Astrocyte (in vitro differentiated cells and primary cell): ENCODE measurements around the gene C2orf68. TPM values are rescaled to one million over a fixed set of nuclear protein-coding genes. Genes with fewer than 3 reads are reported as not detected.

Experiments
- DNase-seq: peaks from one replicate; pipeline ENCODE4 v3.0.0-alpha.2; 2010; ENCODE audit warnings: low read depth
- FAIRE-seq: peaks from 2 replicates; lab custom pipeline; 2011; peaks lifted over from hg19 to GRCh38; lab: Jason Lieb, UNC
- H2AFZ ChIP-seq: 2 replicates; pipeline ENCODE4 v1.6.0; 2012; ENCODE audit warnings: low read depth, low read length, inconsistent platforms
- H3K27ac ChIP-seq: 2 replicates; pipeline ENCODE4 v1.5.1; 2011; ENCODE audit warnings: low read depth, low read length, inconsistent platforms
- H3K27me3 ChIP-seq: 2 replicates; pipeline ENCODE4 v1.6.0; 2011; ENCODE audit warnings: low read length, inconsistent platforms; ENCODE audit not compliant: insufficient read depth
- H3K36me3 ChIP-seq: 2 replicates; pipeline ENCODE4 v1.5.1; 2011; ENCODE audit warnings: low read length, inconsistent platforms; ENCODE audit not compliant: insufficient read depth
- H3K4me1 ChIP-seq: 2 replicates; pipeline ENCODE4 v1.5.1; 2011; ENCODE audit warnings: low read length, inconsistent platforms; ENCODE audit not compliant: insufficient read depth
- H3K4me2 ChIP-seq: 2 replicates; pipeline ENCODE4 v1.6.0; 2012; ENCODE audit warnings: low read length, inconsistent platforms
- H3K4me3 ChIP-seq: 2 replicates; pipeline ENCODE4 v1.5.1; 2011; ENCODE audit warnings: low read depth, mild to moderate bottlenecking, low read length, inconsistent platforms; ENCODE audit not compliant: insufficient read depth
- H3K79me2 ChIP-seq: 2 replicates; pipeline ENCODE4 v1.6.0; 2012; ENCODE audit warnings: mild to moderate bottlenecking, low read length, inconsistent platforms; ENCODE audit not compliant: insufficient read depth
- H3K9ac ChIP-seq: 2 replicates; pipeline ENCODE4 v1.6.0; 2012; ENCODE audit warnings: mild to moderate bottlenecking, low read length, inconsistent platforms
- H3K9me3 ChIP-seq: 2 replicates; pipeline ENCODE4 v1.5.1; 2012; ENCODE audit warnings: low read depth, mild to moderate bottlenecking, low read length, inconsistent platforms; ENCODE audit not compliant: insufficient read depth
- H4K20me1 ChIP-seq: 2 replicates; pipeline ENCODE4 v1.6.0; 2012; ENCODE audit warnings: low read length, inconsistent platforms; ENCODE audit not compliant: insufficient read depth
- H3K27ac Mint-ChIP-seq: one replicate; pipeline ENCODE4 v1.8.0; 2021; ENCODE audit warnings: mild to moderate bottlenecking, mixed read lengths; ENCODE audit not compliant: unreplicated experiment
- H3K27me3 Mint-ChIP-seq: one replicate; pipeline ENCODE4 v1.8.0; 2021; ENCODE audit warnings: low read depth, mixed read lengths; ENCODE audit not compliant: unreplicated experiment
- H3K36me3 Mint-ChIP-seq: one replicate; pipeline ENCODE4 v1.8.0; 2021; ENCODE audit warnings: low read depth, mixed read lengths; ENCODE audit not compliant: unreplicated experiment
- H3K4me1 Mint-ChIP-seq: one replicate; pipeline ENCODE4 v1.8.0; 2021; ENCODE audit warnings: low read depth, mixed read lengths; ENCODE audit not compliant: unreplicated experiment
- H3K4me3 Mint-ChIP-seq: one replicate; pipeline ENCODE4 v1.8.0; 2021; ENCODE audit warnings: mild to moderate bottlenecking, moderate library complexity, mixed read lengths; ENCODE audit not compliant: unreplicated experiment
- H3K9me3 Mint-ChIP-seq: one replicate; pipeline ENCODE4 v1.8.0; 2021; ENCODE audit warnings: mild to moderate bottlenecking, mixed read lengths; ENCODE audit not compliant: unreplicated experiment
- EZH2 ChIP-seq: IDR thresholded peaks from 2 replicates; pipeline ENCODE4 v1.6.1; 2012; ENCODE audit warnings: mild to moderate bottlenecking, low read length, inconsistent platforms; ENCODE audit not compliant: insufficient read depth
- total RNA-seq: library from RNA; stranded (reverse); gene quantifications from 2 replicates; pipeline ENCODE4 v1.2.1, GENCODE V29; 2021
- TF ChIP-seq, protein P1 (sequence below): IDR thresholded peaks from 2 replicates; pipeline ENCODE4 v1.5.1; 2011; ENCODE audit warnings: low read depth, mild to moderate bottlenecking, inconsistent platforms, low read length, moderate library complexity; ENCODE audit not compliant: insufficient read depth

C2orf68 gene
- total RNA-seq, 1 donor from 2014 or later, result 17.8 TPM

DNA sequence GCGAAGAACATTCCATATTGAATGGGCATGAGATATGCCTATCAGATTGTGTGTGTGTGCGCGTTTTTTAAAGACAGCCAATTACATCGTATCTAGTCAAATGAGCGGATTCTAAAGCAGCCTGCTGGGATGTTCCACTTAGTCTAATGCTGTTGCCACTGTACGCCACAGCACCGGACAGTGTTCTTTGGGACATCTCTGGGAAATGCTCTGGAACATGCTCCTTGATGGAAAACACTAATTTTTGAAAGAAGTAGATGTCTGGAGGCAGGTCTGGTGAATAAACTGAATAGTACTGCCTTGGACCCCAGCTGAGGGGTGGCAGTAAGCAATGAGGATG is 5.8 kb downstream of the C2orf68 start:
- Histone ChIP-seq H3K36me3 (peaks cover 15% of the 10 kb centered on the region), H3K9ac (peak overlapping the region; percentile 48), H3K9me3 (no peaks in the 10 kb centered on the region), H3K79me2 (peaks cover 41% of the 10 kb centered on the region), H3K4me1 (peaks cover 22% of the 10 kb centered on the region), H3K4me2 (peak overlapping the region; percentile 74), H3K4me3 (no peak overlapping the region), H3K27ac (peak overlapping the region; percentile 67), H2AFZ (no peak overlapping the region), H3K27me3 (no peaks in the 10 kb centered on the region), H4K20me1 (peaks cover 35% of the 10 kb centered on the region)
- no peak for FAIRE-seq
- H3K4me1 Mint-ChIP-seq, result peaks cover 56% of the 10 kb centered on the region
- TF ChIP-seq EZH2, result no peak
- TF ChIP-seq, protein P1, sequence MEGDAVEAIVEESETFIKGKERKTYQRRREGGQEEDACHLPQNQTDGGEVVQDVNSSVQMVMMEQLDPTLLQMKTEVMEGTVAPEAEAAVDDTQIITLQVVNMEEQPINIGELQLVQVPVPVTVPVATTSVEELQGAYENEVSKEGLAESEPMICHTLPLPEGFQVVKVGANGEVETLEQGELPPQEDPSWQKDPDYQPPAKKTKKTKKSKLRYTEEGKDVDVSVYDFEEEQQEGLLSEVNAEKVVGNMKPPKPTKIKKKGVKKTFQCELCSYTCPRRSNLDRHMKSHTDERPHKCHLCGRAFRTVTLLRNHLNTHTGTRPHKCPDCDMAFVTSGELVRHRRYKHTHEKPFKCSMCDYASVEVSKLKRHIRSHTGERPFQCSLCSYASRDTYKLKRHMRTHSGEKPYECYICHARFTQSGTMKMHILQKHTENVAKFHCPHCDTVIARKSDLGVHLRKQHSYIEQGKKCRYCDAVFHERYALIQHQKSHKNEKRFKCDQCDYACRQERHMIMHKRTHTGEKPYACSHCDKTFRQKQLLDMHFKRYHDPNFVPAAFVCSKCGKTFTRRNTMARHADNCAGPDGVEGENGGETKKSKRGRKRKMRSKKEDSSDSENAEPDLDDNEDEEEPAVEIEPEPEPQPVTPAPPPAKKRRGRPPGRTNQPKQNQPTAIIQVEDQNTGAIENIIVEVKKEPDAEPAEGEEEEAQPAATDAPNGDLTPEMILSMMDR, result no peak
- DNase-seq, result no peak
- no peaks in the 10 kb centered on the region for H3K27me3 Mint-ChIP-seq
- H3K9me3 Mint-ChIP-seq, result no peaks in the 10 kb centered on the region
- H3K36me3 Mint-ChIP-seq, result peaks cover 4% of the 10 kb centered on the region
- H3K27ac Mint-ChIP-seq, result peak overlapping the region; percentile 95
- no peak overlapping the region for H3K4me3 Mint-ChIP-seq

DNA sequence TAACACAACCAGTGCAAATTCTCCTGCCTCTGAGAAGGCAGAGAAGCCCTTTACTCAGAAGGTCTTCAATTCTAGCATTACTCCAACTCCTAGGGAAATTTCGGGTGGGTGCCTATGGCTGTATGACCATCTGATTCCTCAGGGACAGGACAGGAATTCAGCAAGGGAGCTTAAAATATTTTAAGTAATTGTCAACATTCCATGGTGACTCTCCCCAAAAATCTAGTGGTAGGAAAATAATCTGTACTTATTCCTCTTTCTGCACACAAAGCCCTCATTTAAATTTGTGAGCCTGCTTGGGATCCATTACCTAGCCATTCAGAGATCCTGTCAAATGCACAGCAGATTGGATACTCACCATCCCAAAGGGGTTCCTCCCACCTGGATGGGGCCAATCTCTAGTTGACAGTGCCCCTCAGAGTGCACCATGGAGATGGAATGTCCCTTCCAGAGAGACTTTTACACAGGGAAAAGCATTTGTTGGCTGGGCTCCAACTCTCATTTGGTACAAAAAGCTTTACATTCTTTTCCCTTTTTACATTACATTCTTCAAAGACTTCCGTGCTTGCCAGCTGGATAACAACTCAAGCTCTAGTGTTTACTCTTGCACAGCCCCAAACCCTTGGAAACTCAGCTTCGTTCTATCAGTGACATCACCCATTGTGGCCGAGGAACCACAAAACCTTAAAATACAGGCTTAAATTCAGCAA is 6.3 kb downstream of the C2orf68 start:
- Mint-ChIP-seq H3K27ac (peak overlapping the region; percentile 95), H3K4me3 (peak overlapping the region; percentile 70), H3K9me3 (no peaks in the 10 kb centered on the region), H3K27me3 (no peaks in the 10 kb centered on the region), H3K4me1 (peaks cover 56% of the 10 kb centered on the region), H3K36me3 (peaks cover 4% of the 10 kb centered on the region)
- peak; percentile 34 for FAIRE-seq
- H3K27ac ChIP-seq, result peak overlapping the region; percentile 67
- no peak overlapping the region for H2AFZ ChIP-seq
- peak; percentile 97 for DNase-seq
- H3K79me2 ChIP-seq, result peaks cover 40% of the 10 kb centered on the region
- H3K9me3 ChIP-seq, result no peaks in the 10 kb centered on the region
- H3K9ac ChIP-seq, result no peak overlapping the region
- no peak overlapping the region for H3K4me3 ChIP-seq
- peaks cover 21% of the 10 kb centered on the region for H3K4me1 ChIP-seq
- H3K36me3 ChIP-seq, result peaks cover 15% of the 10 kb centered on the region
- peaks cover 35% of the 10 kb centered on the region for H4K20me1 ChIP-seq
- H3K4me2 ChIP-seq, result peak overlapping the region; percentile 74
- TF ChIP-seq EZH2, result no peak
- TF ChIP-seq, protein P1, result no peak
- no peaks in the 10 kb centered on the region for H3K27me3 ChIP-seq
